ENCODE measurements around the gene GBP4.
A peak's percentile ranks its signal among the peaks of the same experiment; 100 is the strongest.

The GBP4 gene

GRCh38 chr1:89206373-89206772 lies 7.6 kb upstream of the GBP4 start:
- no peak overlapping the region for H3K4me3 ChIP-seq (ENCODE audit: low read depth, low read length)
- no peak for TF ChIP-seq MYC (IDR thresholded peaks at IDR 0.05; ENCODE audit: low read depth, low read length)
- no peak for TF ChIP-seq CTCF (IDR thresholded peaks at IDR 0.05; ENCODE audit: low read depth, low read length)
- TF ChIP-seq POLR2A (IDR thresholded peaks at IDR 0.05; ENCODE audit: extremely low read depth, insufficient read length): no peak
- TF ChIP-seq MAX (IDR thresholded peaks at IDR 0.05; ENCODE audit: low read depth, low read length): no peak
- peak; percentile 22 for DNase-seq (ENCODE audit: low read depth)

- no peak overlapping the region for H3K4me3 ChIP-seq (ENCODE audit: low read depth, low read length)
- TF ChIP-seq MAX (IDR thresholded peaks at IDR 0.05; ENCODE audit: low read depth, low read length) (no peak), CTCF (IDR thresholded peaks at IDR 0.05; ENCODE audit: low read depth, low read length) (no peak), POLR2A (IDR thresholded peaks at IDR 0.05; ENCODE audit: extremely low read depth, insufficient read length) (no peak), MYC (IDR thresholded peaks at IDR 0.05; ENCODE audit: low read depth, low read length) (no peak)
- no peak for DNase-seq (ENCODE audit: low read depth)
These were observed 4.4 kb upstream of the GBP4 start for GRCh38 chr1:89203166-89203565.

GRCh38 chr1:89201106-89201794 lies 2.5 kb upstream of the GBP4 start:
- DNase-seq (ENCODE audit: low read depth): no peak
- TF ChIP-seq MAX (IDR thresholded peaks at IDR 0.05; ENCODE audit: low read depth, low read length): no peak
- no peak for TF ChIP-seq MYC (IDR thresholded peaks at IDR 0.05; ENCODE audit: low read depth, low read length)
- TF ChIP-seq CTCF (IDR thresholded peaks at IDR 0.05; ENCODE audit: low read depth, low read length): no peak
- no peak for TF ChIP-seq POLR2A (IDR thresholded peaks at IDR 0.05; ENCODE audit: extremely low read depth, insufficient read length)
- H3K4me3 ChIP-seq (ENCODE audit: low read depth, low read length): no peak overlapping the region

GRCh38 chr1:89200663-89201062 lies 1.9 kb upstream of the GBP4 start:
- H3K4me3 ChIP-seq (ENCODE audit: low read depth, low read length): no peak overlapping the region
- no peak for TF ChIP-seq MAX (IDR thresholded peaks at IDR 0.05; ENCODE audit: low read depth, low read length)
- TF ChIP-seq MYC (IDR thresholded peaks at IDR 0.05; ENCODE audit: low read depth, low read length): no peak
- TF ChIP-seq POLR2A (IDR thresholded peaks at IDR 0.05; ENCODE audit: extremely low read depth, insufficient read length): no peak
- TF ChIP-seq CTCF (IDR thresholded peaks at IDR 0.05; ENCODE audit: low read depth, low read length): no peak
- no peak for DNase-seq (ENCODE audit: low read depth)

GRCh38 chr1:89199525-89200031 lies 836 bp upstream of the GBP4 start:
- TF ChIP-seq MYC (IDR thresholded peaks at IDR 0.05; ENCODE audit: low read depth, low read length): no peak
- no peak for TF ChIP-seq CTCF (IDR thresholded peaks at IDR 0.05; ENCODE audit: low read depth, low read length)
- no peak for TF ChIP-seq MAX (IDR thresholded peaks at IDR 0.05; ENCODE audit: low read depth, low read length)
- no peak for TF ChIP-seq POLR2A (IDR thresholded peaks at IDR 0.05; ENCODE audit: extremely low read depth, insufficient read length)
- H3K4me3 ChIP-seq (ENCODE audit: low read depth, low read length): no peak overlapping the region
- no peak for DNase-seq (ENCODE audit: low read depth)

All from NB4 (cell line).